ENCODE data around the gene DHRSX. TPM values are rescaled to one million over a fixed set of nuclear protein-coding genes. Genes with fewer than 3 reads are reported as not detected.
"Not testable (repeated sequence)": the region's sequence is repeated elsewhere in the genome, so short reads cannot be mapped to it uniquely, and the experiment has no call there.

The DHRSX gene
- total RNA-seq, 2 donors from 2014 or later, result 19.9 to 21.9 TPM

- Histone ChIP-seq H3K4me1 (no peaks in the 10 kb centered on the region), H3K9me3 (no peaks in the 10 kb centered on the region), H3K36me3 (no peaks in the 10 kb centered on the region), H3K27me3 (no peaks in the 10 kb centered on the region), H3K27ac (no peak overlapping the region), H3K4me3 (no peak overlapping the region)
- DNase-seq (ENCODE audit: low spot score), result no peak
- TF ChIP-seq CTCF (IDR thresholded peaks at IDR 0.05), result no peak
These were observed 234.1 kb downstream of the DHRSX start for GRCh38 chrX:2266445-2267349.

GRCh38 chrX:2265658-2266444 lies 234.9 kb downstream of the DHRSX start:
- H3K36me3 ChIP-seq; H3K27ac ChIP-seq; H3K4me1 ChIP-seq; DNase-seq (ENCODE audit: low spot score); H3K9me3 ChIP-seq; H3K4me3 ChIP-seq; H3K27me3 ChIP-seq: not testable (repeated sequence)

GRCh38 chrX:2264179-2265030 lies 236.4 kb downstream of the DHRSX start:
- H3K4me1 ChIP-seq, result no peaks in the 10 kb centered on the region
- H3K27me3 ChIP-seq, result no peaks in the 10 kb centered on the region
- no peaks in the 10 kb centered on the region for H3K9me3 ChIP-seq
- DNase-seq (ENCODE audit: low spot score), result no peak
- H3K36me3 ChIP-seq, result no peaks in the 10 kb centered on the region
- H3K4me3 ChIP-seq, result no peak overlapping the region
- TF ChIP-seq CTCF (IDR thresholded peaks at IDR 0.05), result no peak
- H3K27ac ChIP-seq, result no peak overlapping the region

- Histone ChIP-seq H3K4me3 (no peak overlapping the region), H3K4me1 (no peaks in the 10 kb centered on the region), H3K36me3 (no peaks in the 10 kb centered on the region), H3K27me3 (no peaks in the 10 kb centered on the region), H3K27ac (no peak overlapping the region), H3K9me3 (no peaks in the 10 kb centered on the region)
- DNase-seq (ENCODE audit: low spot score), result no peak
- no peak for TF ChIP-seq CTCF (IDR thresholded peaks at IDR 0.05)
These were observed 237.6 kb downstream of the DHRSX start for GRCh38 chrX:2263203-2263602.

GRCh38 chrX:2262668-2263055 lies 238.1 kb downstream of the DHRSX start:
- Histone ChIP-seq H3K9me3 (no peaks in the 10 kb centered on the region), H3K27ac (no peak overlapping the region), H3K27me3 (no peaks in the 10 kb centered on the region), H3K36me3 (no peaks in the 10 kb centered on the region), H3K4me1 (no peaks in the 10 kb centered on the region), H3K4me3 (no peak overlapping the region)
- TF ChIP-seq CTCF (IDR thresholded peaks at IDR 0.05), result no peak
- no peak for DNase-seq (ENCODE audit: low spot score)

Data from right atrium auricular region (tissue), 2 donors.